HepG2 (cell line): ENCODE data around the gene PLXNB2. TPM values are rescaled to one million over a fixed set of nuclear protein-coding genes. Genes with fewer than 3 reads are reported as not detected.

Source experiments
- CBX2 ChIP-seq, 2 experiments: fragments of 200-600 bp in 1 of 2; sonication (generic); formaldehyde crosslinking in 1 of 2; IDR thresholded peaks; 2 replicates each; pipeline versions ENCODE4 v1.7.0 to v1.8.1; 2018 to 2022; ENCODE audit warnings: low read depth in 2 of 2, low read length in 1 of 2, mild to moderate bottlenecking in 1 of 2, missing genetic modification reagents in 1 of 2
- CENPT ChIP-seq: sonication (generic); formaldehyde crosslinking; IDR thresholded peaks from 2 replicates; pipeline ENCODE4 v1.8.0; 2022; ENCODE audit warnings: low read depth, mild to moderate bottlenecking, moderate library complexity, missing genetic modification reagents
- DMTF1 ChIP-seq: sonication (generic); formaldehyde crosslinking; IDR thresholded peaks from 2 replicates; pipeline ENCODE4 v1.4.0; 2020; ENCODE audit warnings: mild to moderate bottlenecking, missing genetic modification reagents
- E2F5 ChIP-seq: sonication (generic); formaldehyde crosslinking; conservative IDR thresholded peaks from 2 replicates; pipeline ENCODE4 v1.4.0; 2020; ENCODE audit warnings: missing genetic modification reagents
- GPN1 ChIP-seq: sonication (generic); formaldehyde crosslinking; IDR thresholded peaks from 2 replicates; pipeline ENCODE4 v1.5.1; 2020; ENCODE audit warnings: missing genetic modification reagents, borderline replicate concordance
- HDAC6 ChIP-seq: fragments of 200-600 bp; sonication (generic); IDR thresholded peaks from 2 replicates; pipeline ENCODE4 v1.7.0; 2017; ENCODE audit warnings: mild to moderate bottlenecking, antibody characterized with exemption, low read length, low read depth
- JUND ChIP-seq: sonication (generic); formaldehyde crosslinking; IDR thresholded peaks from 2 replicates; pipeline ENCODE4 v1.8.0; 2022; ENCODE audit warnings: mild to moderate bottlenecking, missing genetic modification reagents
- MEF2D ChIP-seq: sonication (generic); formaldehyde crosslinking; IDR thresholded peaks from 2 replicates; pipeline ENCODE4 v1.5.1; 2020; ENCODE audit warnings: mild to moderate bottlenecking, missing genetic modification reagents
- MXD4 ChIP-seq: IDR thresholded peaks from 2 replicates; pipeline ENCODE4 v1.6.1; 2016; ENCODE audit warnings: mild to moderate bottlenecking, missing biosample characterization, missing genetic modification reagents
- NFRKB ChIP-seq: fragments of 450-650 bp; IDR thresholded peaks from 2 replicates; pipeline ENCODE4 v1.6.1; 2017
- PREB ChIP-seq: sonication (generic); formaldehyde crosslinking; IDR thresholded peaks from 2 replicates; pipeline ENCODE4 v1.4.0; 2020; ENCODE audit warnings: missing genetic modification reagents
- RORA ChIP-seq: sonication (generic); formaldehyde crosslinking; IDR thresholded peaks from 2 replicates; pipeline ENCODE4 v1.5.0; 2020; ENCODE audit warnings: mild to moderate bottlenecking, missing genetic modification reagents, moderate library complexity
- SATB2 ChIP-seq: sonication (generic); formaldehyde crosslinking; IDR thresholded peaks from 2 replicates; pipeline ENCODE4 v1.5.0; 2020; ENCODE audit warnings: missing genetic modification reagents
- SKI ChIP-seq: fragments of 450-650 bp; IDR thresholded peaks from one replicate; pipeline ENCODE4 v1.6.1; 2018; ENCODE audit warnings: mild to moderate bottlenecking; ENCODE audit not compliant: partially characterized antibody
- TFAP4 ChIP-seq: sonication (generic); IDR thresholded peaks from 2 replicates; pipeline ENCODE4 v1.6.1; 2016; ENCODE audit warnings: low read depth, borderline replicate concordance
- ZNF343 ChIP-seq: sonication (generic); formaldehyde crosslinking; IDR thresholded peaks from 2 replicates; pipeline ENCODE4 v1.4.0; 2020; ENCODE audit warnings: mild to moderate bottlenecking, missing genetic modification reagents
- ZNF558 ChIP-seq: sonication (generic); formaldehyde crosslinking; IDR thresholded peaks from 2 replicates; pipeline ENCODE4 v1.9.0; 2022; ENCODE audit warnings: mild to moderate bottlenecking, missing genetic modification reagents, borderline replicate concordance
- ZNF616 ChIP-seq: sonication (generic); formaldehyde crosslinking; IDR thresholded peaks from 2 replicates; pipeline ENCODE4 v1.5.0; 2020; ENCODE audit warnings: low read depth, mild to moderate bottlenecking, missing genetic modification reagents
- ZUFSP ChIP-seq: sonication (generic); formaldehyde crosslinking; IDR thresholded peaks from 2 replicates; pipeline ENCODE4 v1.9.0; 2021; ENCODE audit warnings: missing genetic modification reagents, mild to moderate bottlenecking, borderline replicate concordance
- polyA plus RNA-seq, 8 experiments: library from polyadenylated mRNA; depleted of rRNA in 3 of 8; stranded (reverse) in 7 of 8; unstranded in 1 of 8; fragments of >200 nt; fragmentation: Illumina TruSeq in 4 of 8; extraction: Trizol in 4 of 8; gene quantifications; 2 replicates each; pipeline versions ENCODE4 v1.2.1 to v1.2.3, GENCODE V29; 2011 to 2016; ENCODE audit warnings: low read depth in 4 of 8, missing spikeins in 1 of 8, mixed read lengths in 1 of 8; ENCODE audit not compliant: insufficient read depth in 1 of 8
- total RNA-seq, 5 experiments: library from RNA; depleted of rRNA; stranded (reverse); fragments of >200 nt; fragmentation: Illumina TruSeq; extraction: Trizol; gene quantifications; 2 replicates each; pipeline ENCODE4 v1.2.3, GENCODE V29; 2016; ENCODE audit warnings: low read depth in 1 of 5
- TF ChIP-seq, protein P1 (sequence below): sonication (generic); formaldehyde crosslinking; IDR thresholded peaks from 2 replicates; pipeline ENCODE4 v1.4.0; 2020; ENCODE audit warnings: missing genetic modification reagents

PLXNB2 gene
- total and polyA plus RNA-seq, 2 of the 13 experiments (the other 11 are each of a cell fraction or from before 2014, with no cell fraction given), result 32.6 to 68.9 TPM

- TF ChIP-seq MXD4 (CRISPR knock-in tag), result no peak
- TF ChIP-seq CENPT, result no peak
- TF ChIP-seq SKI, result no peak
- TF ChIP-seq SATB2 (CRISPR knock-in tag), result no peak
- TF ChIP-seq ZUFSP (CRISPR knock-in tag), result no peak
- TF ChIP-seq GPN1 (CRISPR knock-in tag), result no peak
- no peak for TF ChIP-seq MEF2D (CRISPR knock-in tag)
- TF ChIP-seq HDAC6, result no peak
- TF ChIP-seq DMTF1 (CRISPR knock-in tag), result no peak
- TF ChIP-seq E2F5 (CRISPR knock-in tag), result 0 out of 2 replicates have a peak, but pooled peaks have one; percentile 27
- TF ChIP-seq RORA, result no peak
- TF ChIP-seq ZNF343 (CRISPR knock-in tag), result 0 out of 2 replicates have a peak, but pooled peaks have one; percentile 79
- no peak for TF ChIP-seq CBX2 (IDR thresholded peaks at IDR 0.05; ENCODE audit: low read depth, low read length)
- 0 out of 2 replicates have a peak, but pooled peaks have one; percentile 8 for TF ChIP-seq CBX2 (CRISPR knock-in tag; IDR thresholded peaks at IDR 0.05; ENCODE audit: low read depth)
- TF ChIP-seq ZNF616, result no peak
- TF ChIP-seq ZNF558 (CRISPR knock-in tag), result no peak
- TF ChIP-seq PREB (CRISPR knock-in tag), result no peak
- TF ChIP-seq JUND (CRISPR knock-in tag), result no peak
- no peak for TF ChIP-seq NFRKB
- TF ChIP-seq, protein P1, sequence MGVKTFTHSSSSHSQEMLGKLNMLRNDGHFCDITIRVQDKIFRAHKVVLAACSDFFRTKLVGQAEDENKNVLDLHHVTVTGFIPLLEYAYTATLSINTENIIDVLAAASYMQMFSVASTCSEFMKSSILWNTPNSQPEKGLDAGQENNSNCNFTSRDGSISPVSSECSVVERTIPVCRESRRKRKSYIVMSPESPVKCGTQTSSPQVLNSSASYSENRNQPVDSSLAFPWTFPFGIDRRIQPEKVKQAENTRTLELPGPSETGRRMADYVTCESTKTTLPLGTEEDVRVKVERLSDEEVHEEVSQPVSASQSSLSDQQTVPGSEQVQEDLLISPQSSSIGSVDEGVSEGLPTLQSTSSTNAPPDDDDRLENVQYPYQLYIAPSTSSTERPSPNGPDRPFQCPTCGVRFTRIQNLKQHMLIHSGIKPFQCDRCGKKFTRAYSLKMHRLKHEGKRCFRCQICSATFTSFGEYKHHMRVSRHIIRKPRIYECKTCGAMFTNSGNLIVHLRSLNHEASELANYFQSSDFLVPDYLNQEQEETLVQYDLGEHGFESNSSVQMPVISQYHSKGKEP, result no peak
- TF ChIP-seq TFAP4, result no peak
Observed at GRCh38 chr22:50250555-50251476, 56.6 kb downstream of the PLXNB2 start, which contains the start of gene HDAC10 (continued).
